GM21717 (cell line): ENCODE measurements around the gene WASF3.
"Not testable (repeated sequence)": the region's sequence is repeated elsewhere in the genome, so short reads cannot be mapped to it uniquely, and the experiment has no call there.

Experiments used
- ATAC-seq: cut with Tn5 transposase; IDR thresholded peaks from one replicate; pipeline ENCODE4 v1.9.1; 2021; ENCODE audit warnings: mild to moderate bottlenecking, moderate library complexity; ENCODE audit not compliant: unreplicated experiment

Gene WASF3

DNA sequence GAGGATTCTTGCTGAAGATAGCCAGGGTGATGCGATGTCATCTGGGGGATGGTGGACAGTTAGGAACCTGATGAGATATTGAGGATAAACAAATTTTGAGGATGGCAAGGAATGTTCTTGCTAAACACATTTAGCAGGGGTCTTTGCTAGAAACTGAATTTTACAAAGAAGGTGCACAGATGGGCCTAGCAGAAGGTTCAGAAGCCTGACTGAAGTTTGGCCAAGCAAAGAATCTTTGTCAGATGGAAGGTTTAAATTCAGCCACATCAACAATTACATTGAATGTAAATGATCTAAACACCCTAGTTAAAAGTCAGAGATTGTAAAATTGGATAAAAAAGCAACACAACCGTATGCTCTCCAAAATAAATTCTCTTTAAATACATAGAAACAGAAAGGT, 68.8 kb downstream of the WASF3 start:
- no peak for ATAC-seq

DNA sequence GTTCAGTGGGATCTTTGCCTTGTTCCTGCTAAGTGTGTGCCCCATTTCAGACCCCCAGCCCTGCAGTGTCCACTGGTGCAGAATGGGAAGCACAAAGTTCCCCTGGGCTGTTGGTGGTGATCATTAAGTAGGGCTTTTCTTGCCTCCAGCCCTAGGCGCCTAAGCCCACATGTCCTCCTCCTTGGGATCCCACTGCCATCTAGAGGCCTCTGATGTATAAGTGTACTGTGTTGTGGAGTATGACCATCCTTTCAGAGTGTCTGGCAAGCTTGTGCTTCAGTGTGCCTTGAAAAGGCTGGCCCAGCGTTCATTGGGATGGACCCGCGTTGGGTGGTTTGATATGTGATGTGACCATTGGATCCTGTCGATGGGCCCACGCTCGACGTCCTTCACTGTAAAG, 71.2 kb downstream of the WASF3 start:
- ATAC-seq = no peak

DNA sequence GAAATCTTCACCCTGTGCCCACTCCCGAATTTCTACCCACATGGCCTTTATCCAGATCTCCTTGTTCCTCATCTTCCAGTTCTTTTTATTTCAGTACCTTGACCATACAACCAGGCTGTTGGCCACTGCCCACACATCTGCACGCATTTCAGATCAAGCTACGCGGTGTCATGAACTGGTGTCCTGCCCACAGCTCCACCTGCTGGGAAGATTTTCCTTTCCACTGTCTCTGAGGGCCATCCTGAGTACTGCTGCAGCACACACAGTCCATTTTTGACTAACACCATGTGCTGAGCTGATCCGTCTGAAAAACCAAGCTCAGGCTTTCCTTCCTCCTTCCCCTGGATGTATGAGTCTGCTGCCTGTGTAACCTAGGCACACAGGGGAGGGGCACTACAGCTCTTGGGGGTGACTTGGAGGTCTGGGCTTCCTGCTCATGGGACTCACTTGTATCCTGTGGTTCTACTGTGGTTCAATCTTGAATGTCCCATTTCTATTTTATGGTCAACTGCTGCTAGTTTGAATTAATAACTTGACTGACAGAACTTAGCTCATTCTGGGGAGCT, 71.9 kb downstream of the WASF3 start:
- ATAC-seq = no peak

DNA sequence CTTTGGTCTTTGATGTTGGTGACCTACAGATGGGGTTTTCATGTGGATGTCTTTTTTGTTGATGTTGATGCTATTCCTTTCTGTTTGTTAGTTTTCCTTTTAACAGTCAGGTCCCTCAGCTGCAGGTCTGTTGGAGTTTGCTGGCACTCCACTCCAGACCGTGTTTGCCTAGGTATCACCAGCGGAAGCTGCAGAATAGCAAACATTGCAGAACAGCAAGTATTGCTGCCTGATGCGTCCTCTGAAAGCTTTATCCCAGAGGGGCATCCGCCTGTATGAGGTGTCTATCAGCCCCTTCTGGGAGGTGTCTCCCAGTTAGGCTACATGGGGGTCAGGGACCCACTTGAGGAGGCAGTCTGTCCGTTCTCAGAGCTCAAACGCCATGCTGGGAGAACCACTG, 78.2 kb downstream of the WASF3 start:
- not testable (repeated sequence) for ATAC-seq

DNA sequence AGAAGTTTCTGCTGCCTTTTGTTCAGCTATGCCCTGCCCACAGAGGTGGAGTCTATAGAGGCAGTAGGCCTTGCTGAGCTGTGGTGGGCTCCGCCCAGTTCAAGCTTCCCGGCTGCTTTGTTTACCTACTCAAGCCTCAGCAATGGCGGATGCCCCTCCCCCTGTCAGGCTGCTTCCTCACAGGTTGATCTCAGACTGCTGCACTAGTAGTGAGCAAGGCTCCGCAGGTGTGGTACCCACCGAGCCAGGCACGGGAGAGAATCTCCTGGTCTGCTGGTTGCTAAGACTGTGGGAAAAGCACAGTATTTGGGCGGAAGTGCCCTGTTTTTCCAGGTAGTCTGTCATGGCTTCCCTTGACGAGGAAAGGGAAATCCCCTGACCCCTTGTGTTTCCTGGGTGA, 78.6 kb downstream of the WASF3 start:
- not testable (repeated sequence) for ATAC-seq

DNA sequence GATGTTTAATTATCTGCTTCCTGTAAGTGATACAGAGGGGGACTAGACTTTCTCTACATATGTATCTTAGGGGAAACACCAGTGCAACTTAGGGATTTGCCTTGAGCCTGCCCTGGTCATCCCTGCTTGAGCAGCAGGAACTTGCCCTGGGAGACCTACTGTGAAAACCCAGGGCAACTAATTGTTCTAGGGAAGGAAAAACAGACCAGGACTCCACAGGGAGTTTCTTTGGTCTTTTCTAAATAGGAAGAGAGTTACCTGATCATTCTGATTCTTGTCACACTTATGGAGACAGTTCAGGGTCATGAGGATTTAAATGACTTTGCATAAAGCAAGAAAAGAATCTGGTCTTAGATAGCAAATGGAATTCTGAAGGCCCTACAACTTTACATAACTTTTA, 89.1 kb downstream of the WASF3 start:
- ATAC-seq = no peak

DNA sequence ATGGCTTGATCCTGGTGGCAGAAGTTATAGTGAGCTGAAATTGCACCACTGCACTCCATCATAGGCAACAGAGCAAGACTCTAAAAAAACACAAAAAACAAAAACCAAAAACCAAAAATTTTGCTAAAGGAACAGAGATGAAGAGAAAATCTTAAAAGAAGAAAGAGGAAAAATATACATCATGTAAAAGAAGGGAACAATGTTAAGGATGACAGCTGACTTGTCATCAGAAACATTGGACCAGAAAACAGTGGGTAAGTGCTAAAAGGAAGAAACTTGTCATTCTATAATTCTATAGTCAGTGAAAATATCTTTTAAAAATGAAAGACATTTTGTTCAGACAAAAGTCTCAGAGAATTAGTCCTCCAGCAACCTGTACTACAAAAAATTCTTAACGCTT, 93.8 kb downstream of the WASF3 start:
- ATAC-seq = no peak

DNA sequence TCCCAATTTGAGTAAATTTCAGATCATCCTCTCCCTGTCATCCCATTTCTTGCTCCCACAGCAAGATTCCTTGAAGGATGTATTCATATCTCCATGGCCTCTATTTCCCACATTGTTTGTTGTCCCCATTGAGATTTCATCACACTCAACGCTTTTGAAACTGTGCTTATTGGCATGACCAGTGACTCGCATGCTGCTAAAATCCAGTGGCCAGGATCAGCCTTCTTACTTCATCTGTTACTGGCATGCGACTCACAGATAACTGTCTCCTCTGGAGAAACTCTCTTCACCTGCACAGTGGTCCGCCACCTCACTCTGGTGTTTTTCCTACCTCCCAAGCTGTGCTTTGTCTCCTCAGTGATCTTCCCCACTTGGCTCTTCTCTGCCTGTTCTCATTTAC, 95.8 kb downstream of the WASF3 start:
- ATAC-seq = no peak

DNA sequence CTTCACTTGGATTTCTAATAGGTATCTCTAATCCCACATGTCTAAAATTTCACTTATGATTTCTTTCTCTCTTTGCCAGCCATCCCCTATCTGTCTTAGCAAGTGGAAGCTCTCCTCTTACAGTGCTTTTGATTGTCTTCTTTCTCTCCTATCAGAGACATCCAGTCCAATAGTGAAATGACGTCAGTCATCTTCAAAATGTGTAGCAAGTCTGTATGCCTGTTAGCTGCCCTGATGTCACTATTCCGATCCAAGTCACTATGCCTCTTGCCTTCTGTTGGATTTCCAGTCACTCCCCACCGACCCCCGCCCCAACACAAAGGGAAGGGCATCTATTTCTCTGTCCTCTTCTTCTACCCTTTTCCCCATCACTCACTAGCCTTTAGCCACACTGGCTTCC, 96.4 kb downstream of the WASF3 start:
- no peak for ATAC-seq

DNA sequence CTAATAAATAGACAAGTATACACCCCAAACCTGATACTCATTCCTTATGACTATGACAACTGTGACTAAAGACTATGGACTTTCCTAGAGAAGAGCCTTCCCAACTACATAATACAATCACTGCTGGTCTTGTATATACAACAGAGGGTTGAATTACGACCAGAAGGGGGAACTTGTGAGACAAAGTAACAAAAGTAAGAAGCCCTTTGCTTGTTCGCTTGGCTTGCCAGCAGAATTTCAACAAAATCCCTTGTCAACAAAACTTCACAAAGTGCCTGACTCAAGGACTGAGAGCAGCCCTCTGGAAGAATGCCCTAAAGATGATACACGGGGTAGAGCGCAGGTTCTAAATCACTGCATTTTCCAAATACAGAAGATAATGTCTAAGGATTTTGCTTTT, 99.4 kb downstream of the WASF3 start:
- no peak for ATAC-seq

DNA sequence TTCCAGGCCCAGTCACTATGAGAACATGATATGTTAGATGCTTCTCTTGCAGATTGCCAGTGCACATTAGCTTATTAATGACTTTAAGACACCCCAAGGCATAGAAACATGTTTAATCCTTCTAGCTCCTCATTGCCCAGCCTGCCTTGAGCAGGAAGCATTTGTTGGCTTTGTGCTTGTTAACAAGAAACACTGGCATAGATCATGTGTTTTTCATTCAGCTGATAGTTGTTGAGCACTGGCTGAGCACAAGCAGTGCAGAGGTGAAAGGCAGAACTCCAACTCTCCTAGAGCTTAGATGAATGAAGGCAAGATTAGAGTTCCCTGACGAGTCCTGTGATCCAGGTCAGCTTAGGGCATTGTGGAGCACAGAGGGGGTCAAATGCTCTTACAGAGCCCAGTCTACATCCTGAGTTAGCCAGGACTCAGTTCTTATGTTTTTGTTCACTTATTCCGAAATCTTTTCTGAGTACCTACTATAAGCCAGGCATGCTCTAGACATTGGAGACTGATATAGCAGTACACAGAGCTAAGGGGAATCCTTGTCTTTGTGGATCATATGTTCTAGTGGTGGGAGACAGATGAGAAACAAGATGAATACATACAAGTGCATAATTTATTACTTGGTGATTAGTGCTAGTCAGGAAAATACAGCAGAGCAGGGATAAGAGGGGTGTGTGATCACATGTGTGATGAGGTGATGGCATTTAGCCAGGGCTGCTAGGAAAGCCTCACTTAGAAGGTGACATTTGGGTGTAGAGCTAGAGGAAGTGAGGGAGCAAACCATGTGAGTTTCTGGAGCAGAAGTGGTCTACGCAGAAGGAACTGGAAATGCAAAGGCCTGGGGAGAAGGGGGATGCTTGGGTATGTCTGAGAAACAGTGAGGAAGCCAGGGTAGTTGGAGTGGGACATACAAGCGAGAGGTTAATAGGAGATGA, 101.2 kb downstream of the WASF3 start:
- no peak for ATAC-seq

DNA sequence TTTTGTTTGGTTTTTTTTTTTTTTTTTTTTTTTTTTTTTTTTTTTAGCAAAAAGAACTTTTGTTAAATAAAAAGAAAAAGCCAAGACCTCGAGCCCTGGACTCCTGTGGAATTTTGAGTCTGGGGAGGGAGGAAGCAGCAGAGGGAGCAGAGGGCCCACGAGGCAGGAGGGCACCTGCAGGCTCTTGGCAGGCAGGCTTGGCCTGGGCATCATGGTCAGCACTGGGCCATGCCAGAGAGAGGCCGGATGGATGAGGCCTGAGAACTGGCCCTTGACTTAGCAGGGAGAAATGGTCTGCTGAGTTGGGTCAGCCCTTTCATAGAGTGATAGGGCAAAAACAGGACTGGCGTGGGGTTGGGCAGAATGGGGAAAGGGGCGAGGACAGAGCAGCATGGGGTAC, 102.7 kb downstream of the WASF3 start:
- no peak for ATAC-seq

DNA sequence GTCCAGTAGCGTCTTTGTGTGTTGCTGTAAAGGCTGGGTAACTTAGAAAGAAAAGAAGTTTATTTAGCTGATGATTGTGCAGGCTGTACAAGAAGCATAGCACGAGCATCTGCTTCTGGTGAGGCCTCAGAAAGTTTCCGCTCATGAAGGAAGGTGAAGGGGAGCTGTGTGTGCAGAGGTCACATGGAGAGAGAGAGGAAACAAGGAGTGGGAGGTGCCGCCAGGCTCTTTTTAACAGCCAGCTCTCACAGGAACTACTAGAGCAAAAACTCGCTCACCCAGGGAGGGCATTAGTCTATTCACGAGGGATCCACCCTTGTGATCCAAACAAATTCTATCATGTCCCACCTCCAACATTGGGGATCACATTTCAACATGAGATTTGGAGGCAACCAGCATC, 103.3 kb downstream of the WASF3 start:
- no peak for ATAC-seq

DNA sequence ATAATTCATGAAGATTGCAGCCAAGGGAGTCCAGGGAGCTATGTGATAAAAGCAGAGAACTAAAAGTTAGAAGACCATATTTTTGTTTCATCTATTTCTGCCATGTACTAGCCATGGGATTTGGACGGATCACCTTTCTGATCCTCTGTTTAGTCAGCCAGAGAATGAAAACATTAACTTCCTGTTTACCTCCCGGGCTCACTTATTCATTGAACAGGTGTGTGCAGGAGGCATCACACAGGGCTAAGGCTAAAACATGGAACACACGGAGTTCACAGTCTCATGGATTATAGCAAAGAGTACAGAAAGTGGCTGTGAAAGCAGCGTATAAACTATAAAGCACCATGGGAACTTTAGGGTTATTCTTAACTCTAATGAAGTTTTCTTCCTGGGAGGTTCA, 106.3 kb downstream of the WASF3 start:
- no peak for ATAC-seq

DNA sequence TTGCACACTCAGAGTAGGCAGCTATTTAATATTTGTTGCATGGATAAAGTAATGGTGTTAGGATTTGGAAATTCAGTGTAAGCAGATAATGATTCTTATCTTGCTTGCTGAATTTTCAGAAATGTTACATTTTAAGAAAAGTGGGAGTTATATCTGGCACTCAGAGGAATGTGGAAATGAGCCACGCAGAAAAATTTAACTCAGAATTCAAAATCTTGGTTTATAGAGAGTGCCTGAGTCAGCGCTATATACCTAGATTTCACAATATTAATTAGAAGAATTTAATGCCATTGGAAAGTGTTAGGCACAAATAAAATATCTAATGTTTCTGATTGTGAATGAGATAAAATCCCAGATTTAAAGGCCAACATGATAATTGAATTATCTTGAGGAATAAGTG, 106.8 kb downstream of the WASF3 start:
- ATAC-seq = no peak

DNA sequence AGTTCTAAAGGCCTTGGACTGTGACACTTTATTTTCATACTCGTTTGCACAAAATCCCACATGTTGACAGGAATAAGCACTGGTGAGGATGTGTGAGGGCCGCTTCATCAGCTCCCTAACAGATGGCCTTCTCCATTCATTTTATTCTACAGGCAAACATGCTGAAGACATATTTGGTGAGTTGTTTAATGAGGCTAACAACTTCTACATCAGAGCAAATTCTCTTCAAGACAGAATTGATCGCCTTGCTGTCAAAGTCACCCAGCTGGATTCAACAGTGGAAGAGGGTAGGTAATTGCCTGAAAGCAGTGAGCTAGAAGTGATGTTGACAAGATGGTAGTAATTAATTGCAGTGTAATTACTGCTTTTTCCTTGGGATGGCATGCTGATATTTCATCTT, 107.4 kb downstream of the WASF3 start:
- no peak for ATAC-seq

DNA sequence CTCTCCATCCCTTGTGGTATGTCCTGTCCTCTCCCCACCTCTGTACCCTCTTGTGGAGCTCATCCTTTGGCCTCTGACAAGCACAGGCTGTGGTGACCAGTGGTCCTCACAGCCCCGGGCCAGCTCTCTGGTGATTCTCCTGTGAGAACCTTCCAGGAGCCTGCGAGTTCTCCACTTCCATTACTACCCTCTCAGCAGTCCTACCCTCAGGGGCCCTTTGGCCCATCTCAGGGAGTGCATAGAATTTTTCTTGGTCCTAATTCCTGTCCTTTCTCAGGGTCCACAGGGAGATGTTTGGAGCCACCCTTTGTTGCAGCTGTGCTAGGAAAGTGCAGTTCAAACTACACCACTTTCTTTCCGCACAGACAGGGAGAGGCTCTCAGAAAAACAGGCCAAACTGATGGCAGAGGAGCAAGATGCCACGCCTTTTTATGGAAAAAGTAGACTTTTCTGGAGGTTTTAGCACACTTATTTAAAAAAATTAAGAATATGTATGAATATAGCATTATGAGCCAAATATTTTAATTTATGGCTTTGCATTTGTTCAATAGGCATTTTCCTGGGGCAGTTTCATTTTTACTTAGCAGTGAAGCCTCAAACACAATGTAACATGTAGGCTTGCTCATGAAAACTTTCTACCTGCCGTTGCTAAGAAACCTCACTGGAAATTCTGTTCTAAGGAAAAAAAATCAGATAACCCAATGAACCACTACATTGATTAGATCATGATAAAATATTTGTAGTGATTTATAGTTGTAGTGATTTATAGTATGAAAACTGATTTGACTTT, 111.1 kb downstream of the WASF3 start:
- ATAC-seq = no peak

DNA sequence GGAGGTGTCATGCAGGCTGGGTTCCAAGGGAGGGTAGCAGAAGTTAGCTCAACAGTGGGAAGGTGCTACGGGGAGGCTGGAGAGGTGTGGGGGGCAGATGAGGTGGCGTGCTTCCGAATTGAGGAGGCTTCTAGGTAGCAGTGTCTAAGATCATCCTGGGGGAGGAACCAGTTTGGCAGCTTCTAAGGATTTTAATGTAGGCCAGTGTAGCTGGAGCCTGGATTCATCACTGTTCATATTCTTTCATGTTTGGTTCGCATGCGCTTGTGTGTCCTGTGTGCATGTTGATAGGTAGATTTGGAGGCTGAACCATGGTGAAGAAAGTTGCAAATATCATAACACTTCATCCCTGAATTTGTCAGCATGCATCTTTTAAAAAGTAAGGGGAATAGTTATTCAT, 116.4 kb downstream of the WASF3 start:
- no peak for ATAC-seq

DNA sequence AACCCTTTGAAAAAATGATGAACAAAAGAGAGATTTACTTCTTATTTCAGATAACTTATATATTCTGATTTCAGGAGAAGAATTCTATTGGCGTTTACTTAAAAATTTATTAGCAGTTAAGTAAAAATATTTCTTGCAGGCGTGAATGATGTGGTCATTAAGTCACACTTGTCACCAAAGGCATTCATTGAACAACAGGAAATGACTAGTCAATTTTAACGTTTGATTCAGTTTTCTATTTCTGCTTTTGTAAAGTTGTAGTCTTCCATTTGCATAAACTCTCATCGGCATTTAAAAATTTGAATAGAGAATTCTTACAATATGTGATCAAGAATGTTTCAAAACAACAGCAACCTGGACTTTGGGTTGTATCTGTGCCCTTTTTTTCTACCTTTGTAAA, 119.7 kb downstream of the WASF3 start:
- no peak for ATAC-seq

DNA sequence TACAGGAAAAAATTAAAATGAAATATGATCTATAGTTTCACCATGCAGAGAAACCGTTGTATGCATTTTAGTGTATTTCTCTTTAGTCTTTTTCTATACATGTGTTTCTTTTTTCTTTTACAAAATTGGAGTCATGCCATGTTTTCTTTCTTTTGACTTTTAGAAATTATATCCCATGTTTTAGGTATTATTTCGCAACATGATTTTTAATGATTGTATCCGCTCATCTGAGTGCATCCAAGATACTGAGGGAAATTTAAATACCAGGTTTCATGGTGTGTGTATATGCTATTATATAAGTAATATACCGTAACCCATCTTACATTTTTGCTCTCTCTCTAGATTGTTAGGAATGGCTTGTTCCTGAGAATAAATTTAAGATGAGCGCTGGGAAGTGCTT, 120.8 kb downstream of the WASF3 start:
- ATAC-seq = no peak

DNA sequence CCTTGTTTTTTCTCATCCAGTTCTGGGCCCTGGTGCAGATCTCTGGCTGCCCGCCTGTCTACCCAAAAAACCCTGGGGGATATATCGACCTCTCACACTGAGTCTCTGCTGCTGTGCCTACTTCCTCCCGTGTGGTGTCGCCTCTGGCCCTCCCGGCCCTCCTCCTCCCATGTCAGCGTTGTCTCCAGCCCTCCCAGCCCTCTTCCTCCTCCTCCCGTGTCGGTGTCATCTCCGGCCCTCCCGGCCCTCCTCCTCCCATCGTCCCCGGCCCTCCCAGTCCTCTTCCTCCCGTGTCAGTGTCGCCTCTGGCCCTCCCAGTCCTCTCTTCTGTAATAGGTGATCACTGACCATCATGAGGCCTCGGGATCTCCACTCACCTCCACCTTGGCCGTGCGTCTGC, 121.3 kb downstream of the WASF3 start:
- ATAC-seq = no peak
